TTC549 (cell line): ENCODE measurements around the gene ARID3C.

Experiments
- FAIRE-seq: peaks from 2 replicates; lab custom pipeline; 2012; peaks lifted over from hg19 to GRCh38; lab: Jason Lieb, UNC

The ARID3C gene

DNA sequence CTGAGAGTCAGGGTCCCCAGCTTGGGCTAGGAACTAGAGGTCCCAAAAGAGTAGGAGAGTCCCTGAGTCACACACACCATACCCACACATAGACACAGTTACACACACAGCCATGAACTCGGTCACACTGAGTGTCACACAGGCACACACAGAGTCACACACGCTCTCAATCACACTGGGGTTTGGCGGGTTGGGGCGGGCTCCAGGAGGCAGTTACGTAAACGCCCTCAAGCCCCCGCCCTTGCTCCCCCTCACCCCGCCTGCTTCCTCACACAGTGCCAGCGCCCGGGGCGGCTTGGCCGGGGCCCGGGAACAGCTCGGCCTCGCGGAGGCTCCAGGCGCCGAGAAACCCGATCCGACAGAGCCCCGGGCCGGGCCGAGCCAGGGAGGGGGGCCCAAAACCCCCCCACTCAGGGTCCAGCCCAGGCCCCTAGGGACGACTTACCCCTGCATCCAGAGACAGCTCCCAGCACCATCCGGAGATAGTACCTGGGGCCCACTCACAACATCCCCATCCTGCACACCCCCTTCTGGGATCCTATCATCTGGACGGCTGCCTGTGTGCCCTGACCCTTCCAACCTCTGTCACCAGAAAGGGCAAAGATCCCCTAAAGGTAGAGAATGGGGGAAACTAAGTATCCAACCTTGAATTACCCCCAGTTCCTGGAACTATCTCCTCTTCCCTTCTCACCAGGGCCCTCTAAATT lies 35.8 kb downstream of the ARID3C start:
- FAIRE-seq = no peak

DNA sequence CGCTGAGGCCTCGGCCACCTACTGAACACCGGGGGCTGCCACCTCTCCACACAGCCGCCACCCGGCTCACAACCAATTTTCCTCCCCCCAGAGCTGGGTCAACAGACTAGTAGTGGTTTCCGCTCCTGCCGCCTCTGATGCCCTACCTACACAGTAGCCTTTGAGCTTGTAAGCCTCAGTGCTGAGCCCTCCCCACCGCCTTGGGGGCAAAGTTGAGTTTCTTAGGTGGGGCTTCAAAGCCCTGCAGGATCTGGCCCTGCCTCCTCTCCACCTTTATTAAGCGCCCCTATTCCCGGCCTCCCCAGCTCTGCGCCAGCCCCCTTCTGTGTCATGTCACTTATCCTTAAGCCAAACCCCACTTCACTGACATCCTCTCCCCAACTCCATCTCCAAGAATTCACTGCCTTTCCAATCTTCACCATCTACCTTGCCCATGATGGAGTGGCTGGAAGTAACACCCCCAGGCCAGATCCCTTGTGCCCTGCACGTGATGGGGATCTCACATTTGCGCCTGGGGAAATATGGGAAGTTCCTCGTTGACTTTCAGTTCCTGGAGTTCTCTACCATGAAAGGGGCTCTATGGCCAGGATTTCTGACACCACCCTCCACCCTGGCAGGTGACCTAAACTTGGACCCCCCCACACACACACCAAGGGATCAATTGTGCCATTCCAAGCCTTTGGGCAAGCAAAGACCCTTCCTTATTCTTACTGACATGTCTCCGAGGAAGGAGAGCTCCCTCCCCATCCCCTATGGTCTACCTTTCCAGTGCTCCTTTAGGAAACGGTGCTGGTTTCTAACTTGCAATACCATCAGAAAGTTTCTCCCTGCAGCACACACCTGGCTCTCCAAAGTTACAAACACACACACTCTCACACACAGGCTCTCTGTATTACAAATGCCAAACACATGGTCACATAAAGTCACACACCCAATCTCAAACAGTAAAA lies 36.7 kb downstream of the ARID3C start:
- no peak for FAIRE-seq

DNA sequence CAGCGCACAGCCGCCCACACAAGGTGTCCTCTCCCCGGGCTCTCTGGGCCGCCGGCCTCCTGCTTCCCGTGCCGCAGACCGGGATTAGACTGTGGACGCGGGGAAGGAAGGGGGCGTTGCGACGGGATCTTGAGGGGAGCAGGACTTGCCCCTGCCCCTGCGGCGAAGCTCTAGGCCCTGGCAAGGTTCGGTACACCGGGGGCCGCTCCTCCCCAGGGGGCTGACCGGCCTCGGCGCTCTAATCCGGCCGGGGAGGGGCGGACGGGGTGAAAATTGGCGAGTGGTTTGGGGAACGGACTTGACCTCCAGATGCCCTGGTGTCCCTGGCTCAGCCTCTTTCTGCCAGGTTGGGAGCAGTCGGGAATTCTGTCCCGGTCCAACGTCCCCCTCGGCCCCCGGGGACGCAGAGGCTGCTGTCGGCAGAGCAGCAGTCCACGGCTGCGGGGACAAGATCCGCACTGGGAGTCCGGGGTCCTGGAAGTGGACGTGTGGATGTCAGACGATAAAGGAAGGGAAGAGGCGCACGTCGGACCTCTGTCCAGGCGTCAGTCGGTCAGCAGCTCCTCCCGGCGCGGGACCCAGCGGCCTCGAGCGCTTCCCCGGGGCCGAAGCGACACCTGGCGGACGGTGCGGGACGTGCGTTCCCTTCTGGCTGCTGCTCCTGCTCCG lies 37.5 kb downstream of the ARID3C start:
- FAIRE-seq = no peak

DNA sequence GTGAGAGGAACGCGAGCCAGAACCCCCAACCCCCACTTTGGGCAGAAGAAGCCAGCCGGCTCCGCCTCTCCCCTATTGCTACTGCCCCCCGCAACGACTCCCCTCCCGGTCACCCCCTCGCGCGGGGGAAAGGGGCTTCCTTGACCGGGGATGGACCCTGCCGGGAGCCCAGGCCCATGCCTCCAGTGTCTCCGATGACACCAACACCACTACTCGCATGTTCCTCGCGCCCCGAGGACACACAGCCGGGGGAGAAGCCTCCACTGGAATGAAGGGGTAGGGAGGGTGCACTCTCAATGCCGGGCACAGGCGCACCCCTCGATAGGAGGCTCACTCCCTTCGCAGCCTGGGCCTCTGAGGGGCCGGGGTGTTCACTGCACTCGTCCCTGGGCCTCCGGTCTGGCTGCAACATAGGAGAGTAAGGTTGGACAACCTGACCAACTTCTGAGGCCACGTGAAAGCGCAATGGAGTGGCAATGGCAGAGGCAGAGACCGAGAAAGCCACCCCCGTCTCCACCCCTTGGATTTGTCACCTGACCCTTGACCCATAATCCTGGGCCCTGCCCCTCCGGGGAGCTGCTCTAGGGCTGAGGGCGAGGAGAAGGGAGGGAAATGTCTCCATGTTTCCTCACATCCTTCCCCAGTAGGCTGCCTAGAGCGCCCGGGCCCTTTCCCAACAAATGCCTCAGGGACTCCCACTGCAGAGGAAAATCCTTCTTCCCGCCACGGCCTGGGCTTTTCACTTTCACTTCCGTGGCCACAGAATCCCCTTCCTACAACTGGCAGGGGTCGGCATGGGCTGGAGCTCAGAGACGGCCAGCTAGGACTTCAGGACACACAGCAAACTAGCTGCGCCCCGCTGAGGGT lies 38.3 kb downstream of the ARID3C start:
- FAIRE-seq = no peak

DNA sequence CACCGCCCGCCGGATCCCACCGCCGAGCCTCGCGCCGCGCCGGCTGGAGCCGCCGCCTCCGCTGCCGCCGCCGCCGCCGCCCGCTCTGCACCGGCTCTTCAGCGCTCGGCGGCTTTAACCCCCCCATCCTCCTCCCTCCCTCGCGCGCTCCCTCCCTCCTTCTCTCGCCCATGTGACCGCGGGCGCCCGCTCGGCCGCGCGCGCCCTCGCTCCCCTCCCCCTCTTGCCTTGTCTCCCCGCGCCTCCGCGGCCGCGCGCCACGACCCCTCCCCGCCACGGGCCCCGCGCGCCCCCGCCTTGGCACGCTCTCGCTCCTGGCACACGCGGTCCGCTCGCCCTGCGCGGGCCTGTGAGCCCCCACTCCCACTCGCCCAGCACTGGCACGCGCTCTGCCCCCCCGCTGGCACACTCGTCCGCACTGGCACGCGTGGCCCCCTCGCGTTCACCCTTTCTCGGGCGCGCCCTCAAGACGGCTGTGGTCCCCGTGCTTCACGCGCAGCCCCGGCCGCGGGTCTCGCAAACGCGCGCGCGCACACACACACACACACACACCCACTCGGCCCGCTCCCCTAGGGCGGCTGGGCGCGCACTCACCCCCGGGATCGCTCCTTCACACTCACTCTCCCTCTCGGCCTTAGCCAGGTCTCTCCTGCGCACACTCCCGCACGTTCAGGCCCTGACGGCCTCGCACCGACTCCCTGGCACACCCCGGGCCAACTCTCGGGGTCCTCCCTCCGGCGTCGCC lies 39.1 kb downstream of the ARID3C start, which contains the start of gene CNTFR:
TSS of gene CNTFR (minus strand) at position 89 of the 745 bp plus-strand sequence. CDS start 20,743 bp downstream, outside the sequence.
- no peak for FAIRE-seq

DNA sequence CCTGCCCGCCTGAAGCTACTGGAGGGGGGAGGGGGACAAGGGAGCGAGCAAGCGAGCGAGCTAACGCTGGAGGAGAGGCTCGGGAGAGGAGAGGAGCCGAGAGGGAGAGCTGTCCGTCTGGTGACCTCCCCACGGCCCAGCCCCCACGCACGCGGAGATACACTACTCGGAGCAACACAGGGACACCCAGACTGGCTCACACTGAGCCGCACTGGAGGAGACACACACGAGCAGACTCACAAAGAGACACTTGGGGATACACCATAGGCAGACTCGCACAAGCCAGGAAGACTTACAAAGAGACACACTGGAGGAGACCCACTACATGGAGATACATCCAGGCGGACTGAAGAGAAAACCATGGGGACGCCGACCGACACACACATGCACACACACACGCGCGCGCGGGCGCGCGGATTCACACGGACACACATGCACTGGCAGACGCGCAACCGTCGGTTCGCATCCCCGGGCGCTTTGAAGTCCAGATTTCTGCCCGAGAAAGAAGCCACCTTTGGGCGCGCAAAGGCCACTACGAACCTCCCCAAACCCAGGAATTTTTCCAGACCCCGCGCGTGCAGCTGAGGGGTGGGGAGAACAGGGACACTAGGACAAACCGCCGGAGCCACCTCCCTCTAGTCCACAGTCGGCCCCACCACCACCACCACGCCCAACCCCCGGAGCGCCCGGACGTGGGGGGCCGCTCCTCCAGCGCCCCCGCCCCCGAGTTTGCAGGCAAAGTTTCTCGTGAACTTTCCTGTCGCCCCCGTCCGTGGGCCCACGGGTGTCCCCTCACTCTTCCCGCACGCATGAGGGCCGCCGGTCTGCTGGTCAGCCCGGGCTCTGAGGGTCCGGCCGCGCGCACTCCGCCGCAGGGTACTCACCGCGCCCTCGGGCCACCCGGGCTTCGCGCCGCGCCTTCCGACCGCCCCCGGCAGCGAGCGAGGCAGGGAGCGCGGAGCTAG lies 39.9 kb downstream of the ARID3C start:
- FAIRE-seq = no peak

DNA sequence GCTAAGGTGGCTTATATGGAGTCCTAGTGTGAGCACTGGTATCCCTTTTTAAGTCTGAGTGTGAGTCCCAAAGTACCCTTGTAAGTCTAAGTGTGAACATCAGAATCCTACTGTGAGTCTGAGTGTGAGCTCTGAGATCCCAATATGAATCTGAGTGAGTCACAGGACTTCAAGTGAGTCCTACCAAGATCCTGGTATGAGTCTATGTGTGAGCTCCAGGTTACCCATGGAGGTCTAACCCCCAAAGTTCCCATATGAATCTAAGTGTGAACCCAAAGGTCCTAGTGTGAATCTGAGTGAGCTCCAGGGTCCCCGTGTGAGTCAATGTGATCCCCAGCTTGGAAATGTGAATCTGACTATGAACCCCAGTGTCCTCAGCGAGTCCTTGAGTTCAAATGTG lies 41.6 kb downstream of the ARID3C start:
- no peak for FAIRE-seq

DNA sequence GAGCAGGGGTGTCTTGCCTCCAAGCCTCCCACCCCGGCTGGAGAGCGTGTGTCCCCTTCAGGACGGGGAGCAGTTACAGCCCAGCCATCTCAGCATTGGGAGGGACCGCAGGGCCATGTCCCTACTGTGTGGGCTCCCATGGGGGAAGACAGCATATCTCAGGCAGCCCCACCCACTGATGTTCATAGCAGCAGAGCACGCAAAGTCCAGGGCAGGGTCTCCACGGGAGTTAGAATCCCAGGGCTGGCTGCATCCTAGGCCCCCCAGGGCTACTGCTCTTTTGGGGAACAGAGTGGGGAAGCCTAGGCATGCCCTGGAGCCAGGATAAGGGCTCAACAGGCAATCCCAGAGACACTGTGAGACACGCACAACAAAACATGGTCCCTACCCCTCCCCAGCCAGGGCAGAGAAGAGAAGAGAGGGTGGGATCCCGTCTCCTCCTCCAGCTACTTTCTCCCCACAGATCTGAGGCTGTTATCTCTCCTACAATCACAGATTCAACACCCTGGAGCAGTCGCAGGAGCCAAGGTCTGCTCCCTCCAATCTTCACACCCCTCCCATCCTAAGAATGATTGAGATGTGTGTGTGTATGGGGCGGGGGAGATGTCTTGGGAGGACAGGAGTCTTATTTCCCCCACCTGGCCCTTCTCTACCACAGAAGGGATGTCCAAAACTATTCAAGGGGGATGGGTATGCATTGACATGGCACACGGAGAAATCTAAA lies 42.8 kb downstream of the ARID3C start:
- no peak for FAIRE-seq

DNA sequence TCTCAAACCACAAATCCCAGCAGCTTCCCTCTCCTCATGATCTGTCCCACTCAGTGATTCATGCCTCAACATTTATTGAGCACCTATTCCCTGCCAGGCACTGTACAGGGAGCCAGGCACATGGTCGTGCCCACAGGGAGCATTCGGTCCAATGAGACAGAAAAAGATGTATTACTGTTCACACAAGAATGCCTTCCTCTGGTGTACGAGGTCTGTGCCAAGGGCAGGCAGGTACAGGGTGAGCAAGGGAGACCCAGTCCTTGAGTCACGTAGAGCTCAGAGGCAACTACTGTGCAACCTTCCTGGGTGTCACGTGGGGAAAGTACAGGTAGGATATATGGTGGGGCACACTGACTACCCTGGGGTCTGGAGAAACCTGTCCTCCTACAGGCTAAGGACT lies 43.9 kb downstream of the ARID3C start:
- no peak for FAIRE-seq

DNA sequence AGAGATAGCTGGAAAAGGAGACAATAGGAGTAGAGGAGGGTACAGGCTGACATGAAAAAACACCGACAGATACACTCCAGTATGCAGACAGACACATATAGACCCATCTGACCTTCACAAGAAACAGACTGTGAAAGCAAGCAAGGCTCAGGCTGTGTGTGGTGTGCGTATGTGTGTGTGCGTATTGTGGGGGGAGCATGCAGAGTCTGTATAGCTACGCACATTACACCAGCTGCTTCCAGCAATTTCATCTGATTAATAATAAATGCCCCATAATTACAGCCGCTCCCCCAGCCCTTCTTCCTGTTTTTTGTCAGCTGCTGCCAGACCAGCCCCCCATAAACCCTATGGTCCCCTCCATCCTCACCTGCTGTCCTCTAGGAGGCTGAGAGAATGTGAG lies 46.1 kb downstream of the ARID3C start:
- FAIRE-seq = no peak

DNA sequence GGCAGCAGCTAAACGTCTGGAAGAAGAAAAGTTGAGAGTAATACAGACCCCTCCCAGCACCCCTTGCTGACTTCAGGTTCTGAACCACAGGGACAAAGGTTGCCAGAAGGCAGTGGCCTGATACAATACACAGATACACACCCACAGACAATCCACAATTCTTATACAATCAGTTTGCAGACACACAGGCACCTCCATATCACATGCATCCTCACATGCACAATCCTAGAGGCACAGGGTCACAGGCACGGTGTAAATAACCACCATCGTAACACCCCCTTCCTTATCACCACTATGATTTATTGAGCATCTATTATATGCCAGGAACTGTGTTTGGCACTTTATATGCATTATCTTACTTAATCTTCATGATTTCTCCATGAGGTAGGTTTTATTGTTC lies 47.5 kb downstream of the ARID3C start:
- no peak for FAIRE-seq

DNA sequence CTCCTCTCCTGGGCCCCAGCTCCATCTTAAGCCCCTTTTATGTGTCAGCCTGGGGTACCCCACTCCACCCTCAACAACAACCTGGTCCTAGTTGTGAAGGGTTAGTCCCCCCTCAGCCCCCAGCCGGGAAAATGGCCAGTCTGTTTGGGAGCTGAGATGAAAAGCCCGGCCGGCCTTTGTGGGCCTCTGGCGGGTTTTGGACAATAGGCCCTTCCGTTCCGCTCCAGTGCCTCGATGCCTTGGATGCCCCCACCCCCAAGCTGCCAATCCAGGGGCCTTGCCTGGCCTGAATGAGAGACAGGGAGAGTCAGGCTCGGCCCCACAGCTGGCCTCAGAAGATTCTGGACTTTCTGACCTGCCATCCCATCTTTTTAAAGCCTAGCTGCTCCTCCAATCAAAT lies 48.5 kb downstream of the ARID3C start:
- no peak for FAIRE-seq

DNA sequence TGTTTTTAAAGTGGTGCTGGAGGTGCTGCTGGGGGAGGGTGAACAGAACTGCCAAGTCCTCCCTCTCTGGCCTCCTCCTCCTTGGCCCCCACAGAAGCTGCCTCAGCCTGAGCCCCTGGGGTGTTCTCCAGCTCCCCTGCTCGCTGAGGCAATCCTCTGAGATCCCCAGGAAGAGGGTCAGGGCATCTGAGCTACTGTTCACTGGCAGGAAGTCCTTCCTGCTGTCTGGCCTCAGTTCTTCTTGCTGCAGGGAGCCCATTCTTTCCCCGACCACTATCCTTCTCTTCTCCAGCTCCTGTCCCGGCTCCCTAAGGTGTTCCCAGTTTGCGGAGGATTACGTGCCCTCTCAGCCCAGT lies 49.1 kb downstream of the ARID3C start:
- no peak for FAIRE-seq

DNA sequence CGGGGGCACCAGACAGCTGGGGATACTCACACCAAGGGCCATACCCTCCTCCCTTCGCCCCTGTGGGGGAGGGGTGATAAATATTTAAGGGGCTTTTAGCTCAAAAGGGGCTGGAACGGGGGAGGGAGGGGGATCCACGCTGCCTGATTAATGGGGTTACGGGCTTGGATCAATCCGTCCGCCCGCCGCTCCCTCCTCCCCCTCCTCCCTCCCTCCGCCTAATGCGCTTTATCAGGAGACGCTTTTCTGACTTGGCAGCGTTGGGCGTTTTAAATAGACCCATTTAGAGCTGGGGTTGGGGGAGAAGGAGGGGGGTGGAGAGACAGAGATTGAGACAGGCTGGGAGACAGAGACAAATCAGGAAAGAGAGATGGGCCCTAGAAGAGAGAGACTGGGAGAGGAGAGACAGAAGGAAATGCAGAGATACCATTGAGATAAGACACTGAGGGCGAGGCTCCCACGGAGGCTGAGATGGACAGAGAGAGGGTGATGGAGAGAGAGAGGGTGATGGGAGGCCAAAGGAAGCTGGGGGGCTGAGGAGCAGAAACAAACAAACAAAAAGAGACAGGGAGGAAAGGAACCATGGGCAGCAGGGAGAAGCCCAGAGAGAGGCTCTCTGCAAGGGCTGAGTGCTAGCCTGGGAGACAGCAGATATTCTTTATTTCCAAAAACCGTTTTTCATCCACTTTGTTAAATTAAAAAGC lies 49.6 kb downstream of the ARID3C start:
- no peak for FAIRE-seq

DNA sequence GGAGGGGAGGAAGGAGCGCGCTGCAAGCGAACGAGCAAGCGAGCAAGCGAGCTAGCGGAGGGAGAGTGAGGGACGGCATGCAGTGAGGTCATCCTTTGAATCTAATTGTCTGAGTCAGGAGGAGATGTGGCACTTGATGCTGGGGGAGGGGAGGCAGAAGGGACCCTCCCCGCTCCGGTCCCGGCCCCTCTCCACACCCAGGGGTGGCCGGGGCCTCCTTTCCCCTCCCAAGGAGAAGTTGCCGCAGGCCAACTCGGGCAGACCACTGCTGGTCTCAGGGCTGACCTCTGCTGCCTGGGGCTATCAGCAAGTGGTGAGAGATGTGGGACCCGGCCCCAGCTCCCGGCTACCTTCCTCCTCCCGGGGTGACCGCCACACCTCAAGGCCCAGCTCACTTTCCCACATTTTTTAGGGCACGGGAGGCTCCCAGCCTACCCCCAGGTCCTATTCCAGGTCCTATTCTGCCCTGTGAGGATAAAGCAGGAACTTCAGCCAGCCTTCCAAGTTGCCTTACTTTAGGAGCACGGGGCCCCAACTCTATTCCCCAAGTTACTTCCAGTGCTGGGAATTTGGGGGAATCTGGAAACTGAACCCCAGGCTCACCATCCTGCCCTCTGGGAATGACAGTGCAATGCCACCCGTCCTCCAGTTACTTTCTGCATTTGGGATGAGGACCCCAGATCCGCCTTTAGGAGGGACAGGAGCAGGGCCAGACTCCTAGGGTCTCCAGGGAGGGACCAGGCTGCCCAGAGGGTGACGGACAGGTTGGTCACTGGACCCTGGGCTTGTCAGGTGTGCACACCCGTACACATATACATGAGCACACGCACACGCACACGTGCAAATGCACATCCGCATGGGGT lies 50.4 kb downstream of the ARID3C start:
- FAIRE-seq = no peak

DNA sequence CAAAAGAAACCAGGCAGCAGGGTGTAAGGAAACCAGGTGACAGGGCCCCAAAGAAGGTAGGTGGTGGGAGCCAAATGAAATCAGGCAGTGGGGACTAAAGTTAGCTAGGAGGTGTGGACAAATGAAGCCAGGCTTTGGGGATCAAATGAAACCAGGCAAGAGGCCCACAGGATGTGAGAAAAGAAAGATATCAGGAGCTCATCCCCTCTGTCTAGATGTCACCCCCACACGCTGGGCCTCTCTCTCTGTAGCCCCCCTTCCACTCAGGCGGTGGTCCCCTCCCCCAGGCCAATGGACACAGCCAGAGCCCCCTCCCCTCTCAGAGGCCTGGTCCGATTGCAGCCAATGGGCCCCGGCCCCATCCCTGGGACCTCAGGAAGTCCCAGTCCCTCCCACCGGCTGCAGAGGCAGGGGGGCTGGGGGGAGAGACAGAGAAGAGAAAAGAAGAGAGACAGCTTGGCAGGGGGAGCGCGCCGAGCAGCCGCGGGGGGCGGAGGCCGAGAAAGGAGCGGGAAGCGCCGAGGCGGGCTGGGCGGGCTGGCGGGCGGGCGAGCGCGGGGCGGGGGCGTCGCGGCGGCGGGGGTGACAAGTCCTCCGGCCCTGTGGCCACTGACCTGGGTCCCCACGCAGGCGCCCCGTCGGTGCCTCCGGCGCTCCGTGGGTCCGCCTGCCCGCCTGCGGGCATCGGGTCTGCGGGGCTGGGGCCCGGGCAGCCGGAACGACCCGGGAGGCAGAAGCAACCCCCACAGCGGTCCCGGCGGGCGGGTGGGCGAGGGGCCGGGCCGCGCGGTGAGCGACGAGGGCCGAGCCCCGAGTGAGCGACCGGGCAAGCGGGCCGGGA lies 51.2 kb downstream of the ARID3C start:
- no peak for FAIRE-seq
